PC-3 (cell line): ENCODE results near the gene STAB2.

ENCODE experiments used
- CTCF ChIP-seq: fragments of 300-600 bp; sonication (generic); conservative IDR thresholded peaks from 2 replicates; pipeline ENCODE4 v1.5.1; 2017; ENCODE audit warnings: antibody characterized with exemption, low read depth, mild to moderate bottlenecking, low read length
- EZH2 ChIP-seq: fragments of 300-600 bp; sonication (generic); IDR thresholded peaks from one replicate; pipeline ENCODE4 v1.6.1; 2017; ENCODE audit warnings: antibody characterized with exemption, mild to moderate bottlenecking, low read length; ENCODE audit not compliant: unreplicated experiment
- EZH2phosphoT487 ChIP-seq: fragments of 300-600 bp; sonication (generic); IDR thresholded peaks from 2 replicates; pipeline ENCODE4 v1.6.1; 2018; ENCODE audit warnings: mild to moderate bottlenecking, antibody characterized with exemption, low read length, borderline replicate concordance

GRCh38 chr12:103762473-103762872 lies 175.4 kb downstream of the STAB2 start:
- TF ChIP-seq CTCF: no peak
- no peak for TF ChIP-seq EZH2phosphoT487
- TF ChIP-seq EZH2: no peak
